Measurements from ENCODE around the gene PRKG1. TPM values are rescaled to one million over a fixed set of nuclear protein-coding genes. Genes with fewer than 3 reads are reported as not detected.
A peak's percentile ranks its signal among the peaks of the same experiment; 100 is the strongest.

The PRKG1 gene
- total and polyA plus RNA-seq, 2 of the 8 experiments (the other 6 are each of a cell fraction or from before 2014, with no cell fraction given), result 4.2 to 15.2 TPM

GRCh38 chr10:51877636-51878035, 803.3 kb downstream of the PRKG1 start:
- Histone ChIP-seq H2BK120ac (replicated peaks; ENCODE audit: low read depth, low read length) (no peak overlapping the region), H3K9ac (replicated peaks in 1 of 4; ENCODE audit: extremely low read depth in 1 of 4, low read depth in 3 of 4, low read length in 3 of 4) (no peak overlapping the region), H3K79me1 (ENCODE audit: low read depth, low read length) (no peaks in the 10 kb centered on the region), H3K4me3 (ENCODE audit: extremely low read depth in 1 of 4, insufficient read depth in 2 of 4, low read depth in 3 of 4, low read length in 4 of 4) (no peak overlapping the region), H3K4me2 (ENCODE audit: insufficient read depth in 1 of 2, low read depth in 2 of 2, low read length in 2 of 2) (no peak overlapping the region), H3K14ac (ENCODE audit: insufficient read length) (no peak overlapping the region), H3K4me1 (replicated peaks in 1 of 4; ENCODE audit: control insufficient read depth in 3 of 4, insufficient read depth in 4 of 4, low read length in 3 of 4) (no peaks in the 10 kb centered on the region; a peak in 1 of 7 replicates), H4K20me1 (replicated peaks in 1 of 2; ENCODE audit: control insufficient read depth in 1 of 2, insufficient read depth in 2 of 2, low read length in 2 of 2) (no peaks in the 10 kb centered on the region), H4K91ac (replicated peaks; ENCODE audit: insufficient read length, low read length) (no peak overlapping the region), H4K5ac (ENCODE audit: insufficient read length, low read depth, low read length) (no peak overlapping the region), H3K23me2 (ENCODE audit: low read depth, low read length) (no peaks in the 10 kb centered on the region), H3K27me3 (replicated peaks in 1 of 4; ENCODE audit: control insufficient read depth in 3 of 4, extremely low read depth in 1 of 4, insufficient read depth in 3 of 4, low read length in 3 of 4) (no peaks in the 10 kb centered on the region), H3K56ac (replicated peaks; ENCODE audit: insufficient read length, low read depth, low read length) (no peak overlapping the region), H3K23ac (ENCODE audit: insufficient read length) (no peak overlapping the region), H2BK12ac (ENCODE audit: low read depth, low read length) (no peak overlapping the region), H3K18ac (ENCODE audit: extremely low read depth, low read length) (no peak overlapping the region), H2AFZ (ENCODE audit: low read length) (no peak overlapping the region), H2AK5ac (ENCODE audit: low read depth, low read length) (no peak overlapping the region), H4K8ac (ENCODE audit: extremely low read depth, insufficient read depth, low read length) (no peak overlapping the region), H3K27ac (ENCODE audit: low read depth, low read length) (no peak overlapping the region), H3K36me3 (ENCODE audit: control insufficient read depth in 2 of 4, insufficient read depth in 4 of 4, low read length in 3 of 4) (no peaks in the 10 kb centered on the region), H3K79me2 (ENCODE audit: control insufficient read depth in 1 of 2, insufficient read depth in 2 of 2, low read length in 2 of 2) (no peaks in the 10 kb centered on the region), H3K9me3 (ENCODE audit: insufficient read depth in 2 of 2, low read depth in 1 of 2, low read length in 1 of 2) (no peaks in the 10 kb centered on the region), H2BK5ac (ENCODE audit: low read depth, low read length) (no peak overlapping the region), H2BK20ac (ENCODE audit: low read length) (no peak overlapping the region), H2BK15ac (ENCODE audit: low read length) (no peak overlapping the region), H3K4ac (replicated peaks; ENCODE audit: insufficient read length, low read depth, low read length) (no peak overlapping the region)
- ChIA-PET POLR2A (ENCODE audit: partially characterized antibody) (no interaction called here), CTCF (ENCODE audit: partially characterized antibody) (interaction anchor here (0.8 to 1.7 kb wide), 6 partner anchors 10 to 489 kb away, joined by 3 to 6 read pairs (median 4); no protein-coding TSS in a partner anchor)
- TF ChIP-seq JUND (IDR thresholded peaks at IDR 0.05; ENCODE audit: low read length) (no peak), JUN (IDR thresholded peaks at IDR 0.05; ENCODE audit: low read depth, low read length) (no peak), ATF2 (IDR thresholded peaks at IDR 0.05; ENCODE audit: low read length) (no peak), RAD21 (IDR thresholded peaks at IDR 0.05 in 1 of 2, conservative IDR thresholded peaks at IDR 0.05 in 1 of 2; ENCODE audit: low read depth in 2 of 2, low read length in 2 of 2) (0 out of 4 replicates have a peak, but pooled peaks of 1 of the 2 experiments have one; percentile 2), SP4 (IDR thresholded peaks at IDR 0.05; ENCODE audit: low read length) (no peak)
- peak; percentile 7 for FAIRE-seq
- WGBS, 2 experiments (ENCODE audit: extremely low coverage in 1 of 2, insufficient coverage in 1 of 2, insufficient read length in 1 of 2, insufficient replicate concordance in 2 of 2, low coverage in 1 of 2, low lambda C conversion rate in 2 of 2, missing lambda C conversion rate in 1 of 2), result 91% methylated on average over 1 of the region's 1 CpG; no CpG with 5 or more reads in 1 of the 2 experiments
- DNase-seq (ENCODE audit: low read depth in 1 of 2, low spot score in 2 of 2), result no peak

Data from H1 (cell line).